Suprapubic skin (tissue), 3 donors: ENCODE data around the gene CERT1.

Source experiments
- CTCF ChIP-seq, 2 donors: fragments of 200-600 bp in 1 of 2; fragments of 450-650 bp in 1 of 2; sonication (generic) in 1 of 2; IDR thresholded peaks; one replicate each; pipeline ENCODE4 v1.5.1; 2016 to 2019; ENCODE audit warnings: antibody characterized with exemption in 2 of 2, mild to moderate bottlenecking in 1 of 2, moderate library complexity in 1 of 2
- POLR2AphosphoS5 ChIP-seq, 3 donors: sonication (generic); formaldehyde crosslinking; IDR thresholded peaks; one replicate each; pipeline ENCODE4 v1.6.1; 2017; ENCODE audit warnings: antibody characterized with exemption in 3 of 3

- TF ChIP-seq CTCF (IDR thresholded peaks at IDR 0.05) (no peak), POLR2AphosphoS5 (IDR thresholded peaks at IDR 0.05) (no peak)
These were observed 131.3 kb downstream of the CERT1 start for GRCh38 chr5:75380099-75380498.
